ENCODE data around the gene ARMC2.
"Not testable (repeated sequence)": the region's sequence is repeated elsewhere in the genome, so short reads cannot be mapped to it uniquely, and the experiment has no call there.

The ARMC2 gene, protein sequence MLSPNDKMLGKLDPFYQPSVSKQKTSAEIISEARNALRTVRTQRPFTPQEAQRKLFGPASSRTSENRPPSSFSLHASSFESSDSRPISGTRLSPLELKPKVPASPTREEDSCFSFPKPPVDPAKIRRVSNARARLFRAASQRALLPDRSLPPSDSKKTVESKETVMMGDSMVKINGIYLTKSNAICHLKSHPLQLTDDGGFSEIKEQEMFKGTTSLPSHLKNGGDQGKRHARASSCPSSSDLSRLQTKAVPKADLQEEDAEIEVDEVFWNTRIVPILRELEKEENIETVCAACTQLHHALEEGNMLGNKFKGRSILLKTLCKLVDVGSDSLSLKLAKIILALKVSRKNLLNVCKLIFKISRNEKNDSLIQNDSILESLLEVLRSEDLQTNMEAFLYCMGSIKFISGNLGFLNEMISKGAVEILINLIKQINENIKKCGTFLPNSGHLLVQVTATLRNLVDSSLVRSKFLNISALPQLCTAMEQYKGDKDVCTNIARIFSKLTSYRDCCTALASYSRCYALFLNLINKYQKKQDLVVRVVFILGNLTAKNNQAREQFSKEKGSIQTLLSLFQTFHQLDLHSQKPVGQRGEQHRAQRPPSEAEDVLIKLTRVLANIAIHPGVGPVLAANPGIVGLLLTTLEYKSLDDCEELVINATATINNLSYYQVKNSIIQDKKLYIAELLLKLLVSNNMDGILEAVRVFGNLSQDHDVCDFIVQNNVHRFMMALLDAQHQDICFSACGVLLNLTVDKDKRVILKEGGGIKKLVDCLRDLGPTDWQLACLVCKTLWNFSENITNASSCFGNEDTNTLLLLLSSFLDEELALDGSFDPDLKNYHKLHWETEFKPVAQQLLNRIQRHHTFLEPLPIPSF

DNA sequence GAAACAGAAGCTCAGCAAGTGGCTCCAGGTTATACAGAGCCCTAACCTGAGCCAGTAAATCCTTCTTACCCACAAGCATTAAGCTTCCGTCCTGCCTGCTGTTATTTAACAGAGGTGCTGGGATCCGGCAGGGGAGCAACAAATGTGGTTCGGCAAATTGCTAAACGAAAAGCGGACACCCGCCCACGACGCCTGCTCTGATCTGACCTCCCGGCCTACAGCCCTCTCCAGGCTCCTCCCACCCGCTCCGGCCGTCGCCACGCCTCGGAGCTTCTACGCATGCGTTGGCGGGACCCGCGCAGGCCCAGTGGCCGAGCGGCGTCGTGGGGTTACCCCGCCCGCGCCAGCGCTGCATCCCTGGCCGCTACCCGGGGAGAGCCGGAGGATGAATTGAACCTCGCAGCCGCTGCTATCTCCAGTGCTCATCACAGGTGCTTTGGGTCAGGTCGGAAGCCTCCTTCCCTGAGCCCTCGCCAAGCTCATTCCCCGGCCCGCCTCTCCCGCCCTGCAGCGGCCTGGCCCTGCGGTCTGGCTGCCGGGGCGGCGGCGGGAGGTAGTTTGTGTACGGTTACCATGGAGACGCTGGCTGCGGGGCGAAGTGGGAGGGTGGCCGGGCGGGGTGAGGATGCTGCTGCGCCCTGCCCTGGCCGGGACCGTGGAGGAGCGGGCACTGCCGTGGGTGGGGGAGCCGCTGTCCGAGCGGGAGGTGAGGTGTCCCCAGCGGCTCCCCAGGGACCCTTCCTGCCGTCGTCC, at the start of gene ARMC2:
Gene ARMC2 (plus strand): TSS at position 307 of the 753 bp plus-strand sequence. CDS start 5,846 bp downstream, outside the sequence.
- DNase-seq (ENCODE audit: low spot score): peak; percentile 78

- no peak for DNase-seq (ENCODE audit: low spot score)
These were observed 49.4 kb upstream of the ARMC2 start for GRCh38 chr6:108798670-108799353.

DNA sequence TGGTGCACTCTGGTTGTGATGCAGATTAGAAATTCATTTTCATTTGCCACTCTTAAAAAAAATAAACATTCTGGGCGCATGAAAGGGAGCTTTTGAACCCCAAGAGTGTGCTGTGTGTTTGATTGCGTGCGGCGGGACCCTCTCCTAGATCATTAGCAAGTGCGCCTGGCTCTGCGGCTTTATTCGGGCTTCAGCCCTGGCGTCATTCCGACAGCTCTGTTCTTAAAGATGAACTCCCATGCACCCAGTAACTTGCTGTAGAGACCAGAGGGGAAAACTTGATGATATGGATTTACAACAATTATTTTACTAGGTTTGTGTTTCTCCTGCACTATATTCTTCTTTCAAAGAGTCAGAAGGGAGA, 48.9 kb upstream of the ARMC2 start:
- DNase-seq (ENCODE audit: low spot score): no peak

GRCh38 chr6:108799791-108800190, 48.4 kb upstream of the ARMC2 start:
- no peak for DNase-seq (ENCODE audit: low spot score)

DNA sequence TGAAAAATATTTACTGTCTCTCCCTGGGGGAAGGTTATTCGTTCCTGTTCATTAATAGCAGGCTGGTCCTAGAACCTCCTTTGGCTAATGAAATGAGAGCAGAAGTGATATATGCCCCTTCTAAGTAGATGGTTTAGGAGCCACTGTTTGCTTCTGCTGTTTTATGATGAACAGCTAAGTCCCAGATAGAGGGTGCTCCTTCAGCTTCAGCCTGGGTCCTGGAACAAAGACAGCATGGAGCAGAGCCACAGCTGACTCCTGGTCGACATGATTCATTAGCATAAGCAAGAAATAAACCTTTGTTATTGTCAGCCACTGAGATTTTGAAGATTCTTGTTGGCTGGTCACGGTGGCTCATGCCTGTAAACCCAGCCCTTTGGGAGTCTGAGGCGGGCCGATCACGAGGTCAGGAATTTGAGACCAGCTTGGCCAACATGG, 47.8 kb upstream of the ARMC2 start:
- no peak for DNase-seq (ENCODE audit: low spot score)

GRCh38 chr6:108801366-108801765, 46.9 kb upstream of the ARMC2 start:
- DNase-seq (ENCODE audit: low spot score): no peak

- no peak for DNase-seq (ENCODE audit: low spot score)
These were observed 44.2 kb upstream of the ARMC2 start for GRCh38 chr6:108803982-108804490.

GRCh38 chr6:108804956-108805355, 43.3 kb upstream of the ARMC2 start:
- no peak for DNase-seq (ENCODE audit: low spot score)

GRCh38 chr6:108805611-108806167, 42.5 kb upstream of the ARMC2 start:
- DNase-seq (ENCODE audit: low spot score): no peak

GRCh38 chr6:108806171-108806570, 42.1 kb upstream of the ARMC2 start:
- no peak for DNase-seq (ENCODE audit: low spot score)

- no peak for DNase-seq (ENCODE audit: low spot score)
These were observed 41.6 kb upstream of the ARMC2 start for GRCh38 chr6:108806665-108807064.

- DNase-seq (ENCODE audit: low spot score): no peak
These were observed 40.3 kb upstream of the ARMC2 start for GRCh38 chr6:108807928-108808327.

GRCh38 chr6:108809211-108809610, 39.0 kb upstream of the ARMC2 start:
- DNase-seq (ENCODE audit: low spot score): no peak

GRCh38 chr6:108810057-108810643, 38.1 kb upstream of the ARMC2 start:
- DNase-seq (ENCODE audit: low spot score): no peak

DNA sequence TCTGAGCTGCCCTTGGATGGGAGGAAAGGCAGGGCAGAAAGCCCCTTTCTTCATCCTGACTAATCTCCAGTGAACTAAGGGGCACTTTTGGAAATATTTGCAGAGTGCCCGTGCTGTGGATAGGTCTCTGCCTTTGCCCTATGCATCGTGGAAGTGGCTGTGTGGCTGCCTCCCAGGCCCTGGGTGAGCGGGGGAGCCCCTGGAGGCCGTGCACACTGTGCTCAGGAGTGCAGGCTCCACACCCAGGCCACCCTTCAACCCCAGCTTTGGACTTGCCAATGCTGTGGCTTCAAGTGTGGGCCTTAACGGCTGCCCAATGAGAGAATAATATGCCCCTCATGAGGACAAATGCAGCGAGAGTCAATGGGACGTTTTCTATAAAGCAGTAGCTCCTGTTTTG, 36.7 kb upstream of the ARMC2 start:
- no peak for DNase-seq (ENCODE audit: low spot score)

DNA sequence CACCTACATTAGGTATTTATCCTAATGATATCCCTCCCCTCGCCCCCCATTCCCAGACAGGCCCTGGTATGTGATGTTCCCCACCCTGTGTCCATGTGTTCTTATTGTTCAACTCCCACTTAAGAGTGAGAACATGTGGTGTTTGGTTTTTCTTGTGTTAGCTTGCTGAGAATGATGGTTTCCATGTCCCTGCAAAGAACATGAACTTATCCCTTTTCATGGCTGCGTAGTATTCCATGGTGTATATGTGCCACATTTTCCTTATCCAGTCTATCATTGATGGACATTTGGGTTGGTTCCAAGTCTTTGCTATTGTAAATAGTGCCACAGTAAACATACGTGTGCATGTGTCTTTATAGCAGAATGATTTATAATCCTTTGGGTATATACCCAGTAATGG, 35.0 kb upstream of the ARMC2 start:
- DNase-seq (ENCODE audit: low spot score): not testable (repeated sequence)

GRCh38 chr6:108817276-108817675, 30.9 kb upstream of the ARMC2 start:
- not testable (repeated sequence) for DNase-seq (ENCODE audit: low spot score)

DNA sequence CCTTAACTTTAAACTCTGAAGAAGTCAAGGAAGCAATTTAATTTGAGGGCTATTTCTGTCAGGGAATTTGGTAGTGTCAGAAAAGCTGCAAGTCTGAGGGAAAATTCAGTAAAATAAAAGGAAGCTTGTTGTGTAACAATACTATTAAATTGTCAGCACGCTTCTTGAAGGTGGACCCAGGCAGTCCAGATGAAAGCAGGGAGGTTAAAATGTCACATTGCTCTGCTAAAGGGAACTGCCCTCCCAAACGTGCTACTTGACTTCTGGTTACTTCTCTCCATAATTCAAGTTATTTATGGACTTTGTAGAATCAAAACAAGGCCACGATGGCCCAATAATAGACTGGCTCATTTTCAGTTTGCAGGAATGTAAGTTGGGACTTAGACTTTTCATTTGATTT, 28.2 kb upstream of the ARMC2 start:
- no peak for DNase-seq (ENCODE audit: low spot score)

GRCh38 chr6:108822401-108822800, 25.8 kb upstream of the ARMC2 start:
- no peak for DNase-seq (ENCODE audit: low spot score)

- no peak for DNase-seq (ENCODE audit: low spot score)
These were observed 22.9 kb upstream of the ARMC2 start for GRCh38 chr6:108825326-108825725.

DNA sequence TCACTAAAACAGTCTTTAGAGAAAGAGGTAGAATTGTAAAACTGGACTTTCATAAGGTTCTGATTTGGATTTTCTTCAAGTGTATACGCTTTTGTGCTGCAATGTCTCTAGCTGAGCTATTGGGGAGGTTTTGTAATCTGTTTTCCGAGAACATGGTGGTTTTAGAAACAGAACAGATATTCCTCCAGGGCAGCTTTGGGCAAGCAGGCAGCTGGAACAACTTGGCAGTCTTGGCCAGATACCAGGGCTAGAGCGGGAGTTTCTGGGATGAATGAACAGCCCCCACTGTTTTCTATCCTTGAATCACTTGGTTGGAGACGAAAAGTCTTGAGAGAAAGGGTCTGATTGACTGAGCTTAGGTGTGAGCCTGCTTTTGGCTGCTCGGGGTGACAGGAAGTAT, 17.1 kb upstream of the ARMC2 start:
- no peak for DNase-seq (ENCODE audit: low spot score)

Measured in SW480 (cell line).